Suprapubic skin (tissue), 4 donors: ENCODE data around the gene POLR3H.

Source experiments
- CTCF ChIP-seq, 2 donors: fragments of 200-600 bp in 1 of 2; fragments of 450-650 bp in 1 of 2; sonication (generic) in 1 of 2; IDR thresholded peaks; one replicate each; pipeline ENCODE4 v1.5.1; 2016 to 2019; ENCODE audit warnings: antibody characterized with exemption in 2 of 2, mild to moderate bottlenecking in 1 of 2, moderate library complexity in 1 of 2
- EP300 ChIP-seq: sonication (generic); formaldehyde crosslinking; IDR thresholded peaks from one replicate; pipeline ENCODE4 v1.6.1; 2017; ENCODE audit warnings: antibody characterized with exemption
- POLR2A ChIP-seq, 2 donors: fragments of 450-650 bp; IDR thresholded peaks; one replicate each; pipeline ENCODE4 v1.6.1; 2017; ENCODE audit warnings: antibody characterized with exemption in 2 of 2, mild to moderate bottlenecking in 2 of 2, moderate library complexity in 2 of 2
- POLR2AphosphoS5 ChIP-seq, 3 donors: sonication (generic); formaldehyde crosslinking; IDR thresholded peaks; one replicate each; pipeline ENCODE4 v1.6.1; 2017; ENCODE audit warnings: antibody characterized with exemption in 3 of 3

DNA sequence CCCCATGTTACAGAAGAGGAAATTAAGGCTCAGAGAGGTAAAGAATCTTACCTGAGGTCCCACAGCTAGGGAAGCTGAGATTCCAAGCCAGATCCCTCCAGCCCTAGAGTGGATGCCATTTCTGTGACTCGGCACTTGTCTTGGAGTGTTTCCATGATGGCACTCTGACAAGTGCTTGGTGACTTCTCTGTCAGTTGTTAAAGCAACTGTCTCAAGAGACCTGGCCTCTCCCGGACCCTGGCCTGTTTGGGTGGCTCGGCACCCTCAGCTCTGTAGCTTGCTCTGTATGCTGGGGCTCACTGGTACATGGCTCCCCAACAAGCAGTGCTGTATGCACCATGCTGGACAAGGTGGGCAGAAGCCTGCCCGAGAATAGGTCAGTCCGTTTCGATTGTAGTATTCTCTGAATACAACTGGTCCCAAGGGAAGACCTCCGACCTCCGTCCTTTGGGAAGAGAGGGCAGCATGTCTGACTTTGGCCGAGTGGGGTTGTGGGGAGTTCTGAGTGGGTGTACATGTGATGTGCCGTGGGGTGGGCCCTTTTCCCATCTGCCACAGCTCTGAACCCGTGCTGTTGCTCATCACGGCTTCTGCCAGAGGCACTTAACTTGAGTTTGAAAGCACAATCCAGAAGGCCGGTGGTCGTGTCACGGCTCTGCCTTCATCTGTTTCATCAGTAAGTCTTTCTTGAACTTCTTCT, 63.0 kb downstream of the POLR3H start:
- TF ChIP-seq CTCF (IDR thresholded peaks at IDR 0.05) (no peak), POLR2A (IDR thresholded peaks at IDR 0.05) (no peak), POLR2AphosphoS5 (IDR thresholded peaks at IDR 0.05) (no peak), EP300 (no peak)
